GM19452 (cell line): ENCODE results near the gene FILIP1L.

Experiments
- ATAC-seq: cut with Tn5 transposase; IDR thresholded peaks from one replicate; pipeline ENCODE4 v1.9.1; 2021; ENCODE audit not compliant: unreplicated experiment

Gene FILIP1L

GRCh38 chr3:100045696-100046095 is 68.6 kb downstream of the FILIP1L start:
- ATAC-seq = no peak

DNA sequence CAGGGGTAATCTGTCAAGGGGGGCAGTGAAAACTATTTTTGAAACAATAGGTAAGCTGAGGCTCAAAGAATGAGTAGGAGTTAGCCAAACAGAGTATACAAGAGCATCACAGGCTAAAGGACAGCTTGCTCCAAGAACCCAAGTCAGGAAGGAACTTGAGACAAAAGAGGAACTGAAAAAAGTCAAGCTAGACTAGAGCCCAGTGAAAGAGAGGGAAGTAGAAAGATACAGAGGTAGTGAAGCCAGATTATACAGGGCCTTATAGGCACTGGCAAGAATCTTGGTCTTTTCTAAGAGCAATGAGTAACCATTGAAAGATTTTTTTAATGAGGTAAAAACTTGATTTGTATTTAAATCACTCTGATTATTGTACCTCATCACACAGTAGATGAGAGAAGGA is 69.9 kb downstream of the FILIP1L start:
- peak; percentile 67 for ATAC-seq

GRCh38 chr3:100043271-100043670 is 71.0 kb downstream of the FILIP1L start:
- ATAC-seq = no peak

- no peak for ATAC-seq
Observed at GRCh38 chr3:100042166-100042981, 71.9 kb downstream of the FILIP1L start.

GRCh38 chr3:100041328-100041749 is 73.0 kb downstream of the FILIP1L start:
- no peak for ATAC-seq

DNA sequence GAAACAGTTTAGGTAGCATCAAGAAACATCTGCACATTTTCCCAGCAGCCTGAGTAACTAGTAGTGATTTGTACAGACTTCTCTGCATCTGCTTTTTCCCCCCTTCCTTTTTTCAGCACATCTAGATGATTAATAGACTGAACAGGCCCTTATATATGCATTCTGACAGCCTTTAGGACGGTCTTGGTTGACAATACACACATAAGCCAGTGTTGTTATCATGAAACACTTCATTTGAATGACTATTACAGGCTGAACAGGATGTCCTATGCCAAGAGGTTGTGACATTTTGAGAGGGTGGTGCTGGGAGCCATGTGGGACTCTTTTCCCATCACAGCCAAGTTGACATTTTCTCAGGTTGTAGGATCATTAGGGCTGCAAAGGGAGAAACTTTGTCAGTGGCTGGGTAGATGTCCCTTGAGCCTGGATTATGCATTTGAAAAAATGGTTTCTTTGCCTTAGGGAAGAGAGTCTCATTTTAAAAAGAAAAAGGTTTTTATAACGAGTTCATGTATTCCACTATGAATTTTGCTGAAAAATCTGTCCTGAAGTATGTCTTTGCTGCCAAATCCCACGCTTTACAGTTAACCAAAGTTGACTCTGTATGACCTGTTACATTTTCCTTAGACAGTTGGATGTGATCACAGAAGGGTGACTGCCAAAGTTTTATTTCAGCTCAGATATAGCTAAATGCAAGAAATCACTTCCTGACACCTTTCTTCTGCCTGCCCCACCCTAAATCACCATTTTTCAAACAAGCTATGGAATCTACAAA is 73.7 kb downstream of the FILIP1L start:
- ATAC-seq = no peak

DNA sequence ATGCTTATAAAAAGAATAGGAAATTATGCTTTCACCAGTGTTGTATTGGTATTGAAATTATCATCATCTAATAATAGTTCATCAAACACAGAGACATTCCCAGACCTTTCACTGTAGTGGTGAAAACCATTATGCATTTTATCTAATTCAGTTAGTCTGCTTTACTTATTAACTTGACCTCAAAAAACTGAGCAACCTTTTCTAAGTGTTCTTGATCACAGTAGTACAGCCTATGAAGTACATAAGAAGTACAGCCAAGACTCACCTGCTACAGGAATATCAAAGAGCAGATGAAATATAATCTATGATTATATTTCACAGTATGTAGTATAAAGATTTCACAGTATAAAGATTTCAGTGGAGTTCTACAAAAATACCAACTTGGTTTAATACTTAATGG is 75.2 kb downstream of the FILIP1L start:
- ATAC-seq = no peak

GRCh38 chr3:100033903-100034471 is 80.3 kb downstream of the FILIP1L start:
- no peak for ATAC-seq

DNA sequence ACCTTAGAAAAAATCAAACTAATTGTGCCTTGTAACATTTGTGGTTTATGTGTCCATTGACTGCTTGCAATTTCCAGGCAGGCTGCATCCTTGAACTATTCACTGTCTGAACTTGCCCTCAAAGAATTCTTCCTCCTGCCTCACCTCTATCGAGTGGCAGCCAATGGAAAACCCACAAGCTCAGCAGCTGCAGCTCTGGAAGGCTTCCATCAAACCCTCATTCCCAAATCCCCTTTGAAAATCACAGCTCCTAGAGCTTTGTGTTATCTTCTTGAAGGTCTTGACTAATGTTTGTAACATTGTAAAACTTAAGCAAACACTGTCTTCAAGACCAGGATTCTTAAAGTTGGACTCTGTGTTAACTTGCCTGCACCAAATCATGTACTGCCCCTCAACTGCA is 81.1 kb downstream of the FILIP1L start:
- ATAC-seq = no peak

GRCh38 chr3:100032243-100032642 is 82.1 kb downstream of the FILIP1L start:
- ATAC-seq = no peak

DNA sequence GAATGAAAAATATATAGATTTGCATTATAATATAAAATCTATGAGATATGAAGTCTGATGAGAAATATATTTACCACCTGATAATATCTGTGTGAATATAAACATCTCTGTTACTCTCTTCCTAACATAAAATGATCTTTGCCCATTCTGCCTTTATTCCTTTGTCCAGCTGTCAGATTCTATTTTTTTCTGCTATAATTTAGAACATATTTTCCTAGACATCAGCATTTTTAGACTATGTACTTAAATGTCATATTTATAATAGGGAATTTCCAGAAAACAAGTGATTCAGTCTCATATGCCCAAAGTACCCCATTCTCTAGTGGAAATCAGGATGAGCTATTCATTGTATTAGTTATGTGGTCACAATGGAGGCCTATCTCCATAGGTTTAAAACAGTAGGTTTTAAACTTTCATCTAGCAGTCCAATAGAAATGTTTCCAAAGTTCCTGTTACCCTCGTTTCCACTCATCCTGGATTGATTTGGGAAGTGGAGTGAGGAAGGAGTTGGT is 83.3 kb downstream of the FILIP1L start:
- no peak for ATAC-seq

DNA sequence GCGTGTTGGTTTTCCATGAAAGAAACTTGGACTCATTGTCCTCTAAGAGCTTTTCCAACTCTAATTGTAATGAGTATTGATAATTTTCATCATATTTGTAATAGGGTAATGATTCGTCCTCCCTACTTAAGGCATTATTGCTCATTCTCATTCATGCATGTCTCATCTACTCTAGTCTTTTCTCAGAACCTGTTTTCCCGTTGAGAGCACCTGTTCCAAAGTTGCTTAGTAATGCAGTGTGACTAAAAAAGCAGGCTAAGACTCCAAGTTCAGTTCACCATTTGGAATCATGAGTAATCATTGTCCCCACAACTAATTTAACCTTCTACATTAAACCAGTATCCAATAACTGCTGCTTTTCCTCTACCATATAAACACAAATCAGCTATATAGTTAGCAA is 84.0 kb downstream of the FILIP1L start:
- no peak for ATAC-seq

DNA sequence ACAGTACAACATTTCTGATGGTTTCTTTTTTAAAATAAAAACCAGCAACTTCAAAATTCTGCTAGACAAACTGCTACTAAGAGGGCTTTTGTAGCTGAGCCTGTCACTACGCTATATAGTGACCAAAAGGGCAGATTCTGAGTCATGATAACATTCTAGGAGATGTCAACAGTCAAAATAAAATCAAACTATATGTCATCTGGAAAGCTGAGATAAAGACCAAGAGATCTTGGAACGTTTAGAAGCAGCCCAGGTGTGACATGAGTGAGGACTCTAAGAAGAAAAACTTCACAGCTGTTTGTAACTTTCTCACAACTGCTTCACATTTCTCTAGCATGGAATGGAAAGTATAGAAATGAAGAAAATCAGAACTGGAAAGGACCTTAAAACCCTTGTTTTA is 84.6 kb downstream of the FILIP1L start:
- ATAC-seq = no peak

GRCh38 chr3:100029052-100029451 is 85.2 kb downstream of the FILIP1L start:
- no peak for ATAC-seq

DNA sequence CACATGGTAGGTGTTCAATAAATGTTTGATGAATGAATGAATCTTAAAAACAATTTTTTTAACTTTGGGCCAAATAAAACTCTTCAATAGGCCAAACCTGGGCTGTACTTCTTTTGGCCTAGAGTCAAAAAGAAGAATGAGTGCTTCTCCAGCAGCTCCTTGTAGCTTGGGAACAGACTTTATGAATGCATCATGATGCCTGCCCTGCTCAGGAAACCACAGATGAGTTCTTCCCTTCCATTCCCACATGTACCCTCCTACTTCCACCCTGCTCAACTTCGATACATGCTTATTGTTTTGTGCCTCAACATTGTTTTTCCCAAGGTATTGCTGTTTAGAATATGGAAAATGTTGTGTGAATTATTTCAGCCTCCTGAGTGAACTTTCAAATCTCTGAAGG is 87.0 kb downstream of the FILIP1L start:
- ATAC-seq = no peak

DNA sequence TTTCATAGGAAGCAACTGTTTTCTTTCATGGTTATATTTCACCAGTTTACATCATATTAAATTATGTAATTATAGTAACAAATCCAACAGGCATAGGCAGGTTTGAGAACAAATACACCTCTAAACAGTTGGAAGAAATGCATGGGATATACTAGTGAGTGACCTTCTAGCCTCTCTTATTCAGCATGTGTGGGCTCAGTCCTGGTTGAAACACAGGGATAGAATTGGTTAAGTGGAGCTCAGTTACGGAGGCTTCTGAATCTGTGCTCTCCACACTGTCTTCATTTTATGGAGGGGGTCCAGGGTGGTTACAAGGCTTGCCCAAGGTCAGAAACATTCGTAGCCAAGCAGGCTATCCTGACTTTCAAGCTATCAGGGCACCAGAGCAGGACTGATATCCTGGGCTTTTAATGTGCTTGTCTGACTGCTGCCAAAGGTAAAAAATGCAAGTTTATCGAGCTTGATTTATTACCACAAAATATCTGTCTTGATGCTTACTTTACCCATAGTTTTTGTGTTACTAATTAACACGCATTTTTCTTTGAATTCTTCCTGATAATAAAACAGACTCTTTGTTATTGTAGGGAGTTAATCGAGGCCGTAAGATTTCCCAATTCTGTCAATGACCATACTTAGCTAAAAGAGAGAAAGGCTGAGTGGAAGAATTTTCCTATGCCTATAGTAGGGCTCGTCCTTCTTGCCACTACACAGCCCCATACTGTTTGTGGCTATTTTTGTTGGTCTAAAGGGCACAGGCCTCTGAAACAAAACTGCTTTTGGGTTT is 89.6 kb downstream of the FILIP1L start:
- ATAC-seq = no peak

DNA sequence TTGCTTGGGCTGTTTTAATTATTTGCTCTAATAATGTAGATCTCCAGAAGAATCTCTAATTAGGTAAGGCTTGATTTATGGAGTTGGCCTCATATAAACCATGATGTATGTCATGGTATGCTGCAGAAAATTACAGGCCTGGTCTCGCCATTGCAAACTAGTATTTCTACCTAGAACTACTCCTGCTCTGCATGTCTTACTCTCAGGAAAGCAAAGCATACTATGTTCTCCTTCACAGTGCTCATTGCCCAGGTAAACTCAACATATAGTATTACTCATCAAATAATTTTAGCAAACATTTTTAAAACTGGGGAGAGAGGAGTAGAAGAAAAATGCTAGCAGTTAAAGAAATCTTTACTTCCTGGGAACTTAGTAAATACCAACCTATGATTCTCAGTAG is 90.7 kb downstream of the FILIP1L start:
- ATAC-seq = no peak

- ATAC-seq = no peak
Observed at GRCh38 chr3:100023150-100023549, 91.2 kb downstream of the FILIP1L start.

DNA sequence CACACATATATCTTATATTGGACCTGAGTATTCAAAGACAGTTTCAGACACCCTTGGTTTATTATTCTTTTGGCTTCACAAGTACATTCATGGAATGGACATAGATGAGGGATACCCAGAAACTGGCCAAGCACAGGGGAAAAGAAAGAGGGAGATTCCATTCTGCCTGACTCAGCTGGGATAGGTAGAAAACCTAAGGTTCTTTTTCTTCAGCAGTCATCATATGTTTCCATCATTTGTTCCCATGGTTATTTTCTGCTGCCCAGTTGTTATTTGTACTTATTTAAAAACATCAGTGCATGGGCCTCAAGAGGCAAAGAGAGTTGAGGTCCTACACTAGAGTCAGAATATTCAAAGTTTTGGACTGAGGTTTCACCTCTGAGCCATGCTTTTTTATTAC is 91.8 kb downstream of the FILIP1L start:
- no peak for ATAC-seq

- ATAC-seq = no peak
Observed at GRCh38 chr3:100020876-100021644, 93.2 kb downstream of the FILIP1L start.
